SH-SY5Y (cell line): Measurements from ENCODE around the gene DDX39B.

Source experiments
- GATA2 ChIP-seq: IDR thresholded peaks from 2 replicates; pipeline ENCODE4 v1.6.1; 2011; ENCODE audit warnings: mild to moderate bottlenecking, low read depth, low read length
- GATA3 ChIP-seq: IDR thresholded peaks from 2 replicates; pipeline ENCODE4 v1.6.1; 2011; ENCODE audit warnings: low read depth, mild to moderate bottlenecking, low read length, moderate library complexity

The DDX39B gene

GRCh38 chr6:31560697-31561058 lies 18.9 kb upstream of the DDX39B start:
- TF ChIP-seq GATA2: no peak
- TF ChIP-seq GATA3: no peak

DNA sequence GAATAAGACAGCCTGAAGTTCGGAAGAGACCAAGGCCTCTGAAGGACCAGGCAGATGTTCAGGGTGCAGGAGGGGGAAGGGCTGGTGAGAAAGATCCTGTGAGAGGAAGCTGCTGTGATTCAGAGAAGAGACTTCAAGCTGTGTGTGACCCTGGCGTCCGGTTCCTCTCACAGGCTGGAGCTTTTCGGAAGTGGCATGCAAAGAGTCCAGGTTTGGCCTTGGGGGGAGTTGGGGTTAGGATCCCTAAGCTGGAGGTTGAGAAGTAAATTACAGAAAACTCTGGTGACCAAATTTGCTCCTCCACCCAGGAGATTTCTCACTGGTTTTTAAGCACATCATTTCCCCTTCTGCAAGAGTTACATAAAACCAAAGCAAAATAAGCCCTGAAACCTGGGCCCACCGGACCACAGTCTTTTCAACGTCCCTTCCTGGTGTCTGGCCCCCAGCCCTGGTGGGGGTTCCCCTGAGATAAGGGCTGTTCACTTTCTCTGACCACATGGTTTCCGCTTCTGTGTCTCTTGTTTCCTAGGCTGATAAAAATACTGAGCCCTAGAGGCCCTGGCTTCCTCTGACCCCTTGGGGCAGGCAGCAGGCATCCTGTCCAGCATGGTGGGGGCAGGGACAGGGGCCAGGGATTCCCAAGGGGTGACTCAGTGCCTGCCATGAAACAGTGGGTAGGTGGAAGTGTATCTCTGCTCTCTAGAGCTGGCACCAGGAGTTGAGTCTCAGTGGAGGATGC lies 18.3 kb upstream of the DDX39B start:
- no peak for TF ChIP-seq GATA2
- no peak for TF ChIP-seq GATA3

DNA sequence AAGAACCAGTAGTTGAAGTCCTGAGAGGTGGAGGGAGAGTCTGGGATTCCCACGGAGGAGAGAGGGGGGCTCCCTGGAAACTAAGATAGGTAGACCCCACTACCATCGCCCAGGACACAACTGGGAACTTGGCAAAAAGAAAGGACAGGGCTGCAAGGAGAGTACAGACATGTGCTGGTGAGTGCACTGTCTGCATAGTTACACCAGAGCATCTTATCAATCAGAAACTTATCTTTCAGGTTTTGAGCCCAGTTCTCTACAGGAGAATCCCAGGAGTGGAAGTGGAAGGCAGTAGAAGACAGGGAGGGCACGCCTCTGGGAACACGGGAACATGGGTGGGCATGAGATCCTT lies 17.8 kb upstream of the DDX39B start:
- TF ChIP-seq GATA2: no peak
- TF ChIP-seq GATA3: no peak

GRCh38 chr6:31558631-31559500 lies 17.1 kb upstream of the DDX39B start:
- TF ChIP-seq GATA2 (no peak), GATA3 (no peak)

GRCh38 chr6:31558318-31558625 lies 16.5 kb upstream of the DDX39B start:
- TF ChIP-seq GATA3 (no peak), GATA2 (no peak)

- TF ChIP-seq GATA3: no peak
- TF ChIP-seq GATA2: no peak
These were observed 15.9 kb upstream of the DDX39B start for GRCh38 chr6:31557443-31558317.

GRCh38 chr6:31556307-31556706 lies 14.5 kb upstream of the DDX39B start:
- TF ChIP-seq GATA2 (no peak), GATA3 (no peak)

DNA sequence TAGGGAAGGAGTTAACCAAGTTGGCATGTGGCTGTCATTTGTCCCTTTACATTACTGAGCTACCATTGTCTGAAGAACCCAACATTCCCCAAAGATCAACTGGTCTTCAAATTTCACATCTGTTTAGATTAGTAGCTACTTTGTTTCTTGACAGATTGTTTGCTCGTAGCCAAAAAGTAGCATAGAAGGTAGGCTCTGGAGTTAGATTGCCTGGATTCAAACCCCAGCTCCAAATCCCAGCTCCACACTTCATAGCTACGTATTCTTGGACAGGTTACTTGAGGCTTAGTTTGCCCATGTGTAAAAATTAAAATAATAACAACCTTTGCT lies 6.7 kb upstream of the DDX39B start:
- no peak for TF ChIP-seq GATA3
- TF ChIP-seq GATA2: no peak

DNA sequence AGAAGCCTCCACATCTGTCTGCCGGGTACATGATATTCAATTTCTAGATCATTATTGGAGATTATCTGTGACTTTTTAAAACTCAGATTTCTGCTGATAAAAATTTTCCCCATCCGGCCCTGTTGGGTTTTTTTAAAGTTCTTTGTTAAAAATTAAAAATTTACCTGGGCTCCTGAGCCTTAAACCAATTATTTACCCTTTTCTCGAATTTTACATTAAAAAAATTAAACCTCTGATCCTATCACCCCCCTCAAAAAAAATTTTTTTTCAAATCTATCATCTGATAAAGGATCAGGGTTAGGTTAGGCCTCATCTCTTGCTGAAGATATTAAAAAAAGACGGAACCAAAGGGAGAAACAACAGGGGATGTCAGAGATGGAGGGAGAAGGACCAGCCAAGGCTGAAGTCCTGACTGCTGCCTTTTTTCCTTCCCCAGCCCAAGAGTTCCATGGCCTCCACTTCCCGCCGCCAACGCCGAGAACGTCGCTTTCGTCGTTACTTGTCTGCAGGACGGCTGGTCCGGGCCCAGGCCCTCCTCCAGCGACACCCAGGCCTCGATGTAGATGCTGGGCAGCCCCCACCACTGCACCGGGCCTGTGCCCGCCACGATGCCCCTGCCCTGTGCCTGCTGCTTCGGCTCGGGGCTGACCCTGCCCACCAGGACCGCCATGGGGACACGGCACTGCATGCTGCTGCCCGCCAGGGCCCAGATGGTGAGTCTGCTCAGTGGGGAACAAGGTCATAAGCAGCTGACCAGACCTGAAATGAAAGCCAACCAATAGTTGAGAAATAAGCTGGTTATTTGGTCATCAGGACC lies 6.1 kb upstream of the DDX39B start:
- TF ChIP-seq GATA3 (peak; percentile 26; the same call in 1 of the 2 replicates), GATA2 (no peak)

DNA sequence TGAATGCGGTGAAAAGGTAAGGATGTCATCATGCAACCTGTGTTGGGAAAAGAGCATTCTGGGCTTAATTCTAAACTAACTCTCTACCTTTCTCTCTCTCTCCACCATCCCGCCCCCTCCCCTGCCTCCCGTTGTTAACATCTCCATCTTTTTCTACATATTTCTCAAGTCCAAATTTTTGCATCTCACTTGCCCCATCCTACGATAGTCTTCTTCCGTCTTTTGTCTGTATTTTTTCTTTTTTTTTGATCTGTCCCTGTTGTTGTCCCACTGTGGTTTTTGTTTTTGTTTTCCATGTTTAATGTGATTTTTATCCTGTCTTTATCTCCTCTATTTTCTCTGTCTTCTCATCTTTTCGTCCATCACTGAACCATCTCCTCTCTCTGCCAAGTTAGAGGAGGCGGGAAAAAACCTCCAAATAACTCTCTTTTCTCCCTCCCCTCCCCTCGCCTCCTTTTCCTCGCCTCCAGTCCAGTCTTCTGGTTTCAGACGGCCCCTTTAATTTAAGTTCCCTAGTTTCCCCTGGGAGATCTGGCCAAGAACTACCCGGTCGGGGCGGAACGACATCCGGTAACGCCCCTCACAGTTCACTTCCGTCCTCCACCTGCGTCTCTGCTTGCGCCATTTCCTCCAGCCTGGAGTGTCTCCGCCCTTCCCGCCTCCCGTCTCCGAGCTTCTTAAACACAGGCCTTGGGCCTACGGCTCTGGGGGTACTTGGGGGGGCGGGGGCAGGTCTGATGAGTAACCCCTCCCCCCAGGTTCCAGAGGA lies 5.3 kb upstream of the DDX39B start, which contains the start of gene NFKBIL1:
Gene NFKBIL1 (plus strand): TSS at position 651 of the 769 bp plus-strand sequence. CDS start 87 bp downstream, at position 738.
- TF ChIP-seq GATA2 (peak; percentile 50), GATA3 (no peak)

- no peak for TF ChIP-seq GATA3
- TF ChIP-seq GATA2: no peak
These were observed 4.6 kb upstream of the DDX39B start, which contains the start of gene ATP6V1G2 for GRCh38 chr6:31546339-31546957. ATP6V1G2 (minus strand) TSS chr6:31546608; CDS start chr6:31546559, 49 bp downstream.

DNA sequence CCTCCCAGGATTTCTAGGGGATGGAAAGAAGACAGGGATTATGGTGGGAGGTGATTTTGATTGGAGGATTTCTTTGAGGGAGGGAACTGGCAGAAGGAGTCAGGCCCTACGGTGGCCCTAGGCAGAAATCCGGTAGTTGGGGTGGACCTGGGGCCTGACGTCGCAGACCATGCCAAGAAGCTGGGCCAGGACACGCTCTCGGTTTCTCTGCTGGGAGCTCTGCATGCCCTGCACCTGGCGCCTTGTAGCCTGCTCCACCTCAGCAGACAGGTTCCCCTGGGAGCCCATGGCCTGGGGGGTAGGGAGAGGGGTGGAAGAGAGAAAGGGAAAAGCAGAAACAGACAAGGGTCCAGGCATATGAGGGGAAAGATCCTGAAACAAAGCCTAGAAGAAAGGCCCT lies 3.5 kb upstream of the DDX39B start:
- TF ChIP-seq GATA2: no peak
- TF ChIP-seq GATA3: no peak
